ENCODE measurements around the gene C10orf67.
"Not testable (repeated sequence)": the region's sequence is repeated elsewhere in the genome, so short reads cannot be mapped to it uniquely, and the experiment has no call there.

C10orf67 gene

DNA sequence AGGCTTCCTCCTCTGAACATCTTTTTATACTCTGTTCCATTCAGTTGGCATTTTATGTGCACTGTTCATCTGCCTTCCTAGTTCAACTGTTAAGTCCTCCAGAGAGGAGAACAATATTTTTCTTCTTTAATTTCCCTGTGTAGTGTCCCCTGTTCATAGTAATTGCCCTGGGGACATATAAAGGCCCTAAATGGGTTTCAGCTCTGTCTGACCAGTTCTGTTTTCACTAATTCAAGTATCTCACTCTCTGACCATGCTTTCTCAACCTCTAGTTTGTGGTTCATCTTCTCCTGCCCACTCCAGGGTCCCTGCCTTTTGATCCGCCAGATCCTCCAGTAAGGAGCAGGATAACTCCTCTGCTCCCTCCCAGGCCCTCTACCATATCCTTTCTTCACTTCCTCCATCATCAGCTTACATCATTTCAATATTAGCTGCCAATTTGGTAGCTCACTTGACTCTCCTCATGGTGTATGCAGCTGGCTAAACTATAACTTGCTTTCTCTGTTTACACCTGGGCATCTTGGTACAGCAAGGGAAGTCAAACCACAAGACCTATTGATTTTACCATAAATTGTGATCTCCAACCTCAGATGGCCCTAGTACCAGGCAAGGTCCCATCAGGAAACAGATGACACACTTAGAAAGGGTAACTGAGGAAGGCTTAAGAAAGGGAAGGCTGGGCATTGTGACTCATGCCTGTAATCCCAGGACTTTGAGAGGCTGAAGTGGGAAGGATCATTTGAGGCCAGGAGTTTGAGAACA is 17.7 kb upstream of the C10orf67 start:
- no peak for DNase-seq

- no peak for DNase-seq
These were observed 17.1 kb upstream of the C10orf67 start for GRCh38 chr10:23361665-23362064.

DNA sequence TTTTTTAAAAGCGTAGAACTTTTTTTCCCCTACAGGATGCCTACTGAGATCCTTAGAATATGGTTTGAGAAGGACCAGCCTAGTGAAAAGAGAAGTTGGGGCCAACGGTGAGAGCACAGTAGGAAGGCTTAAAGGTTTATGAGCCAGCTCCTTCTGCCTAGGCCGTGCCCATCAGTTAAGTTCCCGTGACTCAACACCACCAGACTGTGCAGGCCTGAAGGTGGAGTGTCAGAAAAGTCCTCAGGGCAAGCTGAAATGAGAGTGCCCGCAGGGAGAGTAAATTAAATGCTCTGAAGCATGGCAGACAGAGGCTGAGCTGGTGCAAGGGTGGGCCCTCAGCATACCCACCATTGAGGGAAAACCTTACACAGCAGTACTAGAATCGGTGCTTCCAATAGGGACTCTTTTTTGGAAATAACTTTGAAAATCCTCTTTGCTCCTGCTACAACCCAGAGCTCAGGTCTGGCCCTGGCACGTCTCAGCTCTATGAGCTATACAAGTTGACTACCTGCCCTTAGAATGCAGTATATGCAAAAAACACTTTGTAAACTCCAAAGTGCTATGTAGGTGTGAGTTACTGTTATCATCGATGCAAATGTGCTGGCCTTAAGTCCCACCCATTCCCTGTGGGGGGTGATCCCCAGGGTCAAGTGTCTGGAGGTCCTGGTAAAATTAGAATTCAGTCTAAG is 15.2 kb upstream of the C10orf67 start:
- no peak for DNase-seq

GRCh38 chr10:23358357-23358756 is 13.8 kb upstream of the C10orf67 start:
- no peak for DNase-seq

- DNase-seq: no peak
These were observed 10.2 kb upstream of the C10orf67 start for GRCh38 chr10:23354630-23355279.

- DNase-seq: no peak
These were observed 7.4 kb upstream of the C10orf67 start for GRCh38 chr10:23351926-23352519.

DNA sequence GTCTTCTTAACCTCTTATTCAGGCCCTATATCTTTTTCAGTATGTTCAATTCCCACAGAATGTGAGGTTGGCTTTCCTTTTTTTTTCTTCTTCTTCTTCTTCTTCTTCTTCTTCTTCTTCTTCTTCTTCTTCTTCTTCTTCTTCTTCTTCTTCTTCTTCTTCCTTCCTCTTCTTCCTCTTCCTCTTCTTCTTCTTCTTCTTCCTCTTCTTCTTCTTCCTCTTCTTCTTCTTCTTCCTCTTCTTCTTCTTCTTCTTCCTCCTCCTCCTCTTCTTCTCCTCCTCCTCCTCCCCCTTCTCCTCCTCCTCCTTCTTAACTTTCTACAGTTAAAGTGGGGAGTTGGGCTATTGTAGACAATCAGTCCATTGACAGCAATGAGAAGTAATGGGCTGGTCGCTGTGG is 6.1 kb upstream of the C10orf67 start:
- DNase-seq: not testable (repeated sequence)

GRCh38 chr10:23345861-23346260 is 1.3 kb upstream of the C10orf67 start:
- peak; percentile 64 for DNase-seq

GRCh38 chr10:23343591-23344240 is 881 bp downstream of the C10orf67 start:
- DNase-seq: no peak

DNA sequence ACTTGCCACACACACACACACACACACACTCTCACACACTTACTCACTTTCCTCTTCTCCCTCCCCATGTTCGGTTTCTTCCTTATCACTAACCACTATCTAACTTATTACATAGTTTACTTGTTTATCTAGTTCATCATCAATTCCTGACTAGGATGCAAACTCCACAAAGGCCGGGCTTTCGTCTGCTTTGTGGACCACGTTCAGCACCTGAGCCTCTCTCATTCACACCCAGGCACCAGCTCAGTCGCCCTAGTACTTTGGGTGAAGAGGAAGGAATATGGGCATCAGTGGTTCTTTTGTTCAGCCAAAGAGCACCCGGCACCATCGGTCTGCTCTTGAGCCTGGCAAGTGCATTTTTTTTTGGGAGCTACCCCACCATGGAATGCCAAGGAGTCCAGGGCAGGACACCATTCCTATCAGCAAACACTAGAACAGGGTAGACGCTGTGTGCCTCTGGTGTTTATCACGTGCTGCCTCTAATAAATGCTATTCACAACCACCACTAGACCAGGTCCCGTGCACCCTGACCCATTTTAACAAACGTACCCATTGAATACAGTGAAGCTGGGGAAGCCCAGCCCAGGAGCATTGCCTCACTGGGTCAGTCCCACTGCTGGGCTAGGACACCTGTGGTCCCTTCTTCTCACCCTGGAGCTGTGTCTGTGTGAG is 2.2 kb downstream of the C10orf67 start:
- no peak for DNase-seq

- no peak for DNase-seq
These were observed 3.6 kb downstream of the C10orf67 start for GRCh38 chr10:23341004-23341403.

DNA sequence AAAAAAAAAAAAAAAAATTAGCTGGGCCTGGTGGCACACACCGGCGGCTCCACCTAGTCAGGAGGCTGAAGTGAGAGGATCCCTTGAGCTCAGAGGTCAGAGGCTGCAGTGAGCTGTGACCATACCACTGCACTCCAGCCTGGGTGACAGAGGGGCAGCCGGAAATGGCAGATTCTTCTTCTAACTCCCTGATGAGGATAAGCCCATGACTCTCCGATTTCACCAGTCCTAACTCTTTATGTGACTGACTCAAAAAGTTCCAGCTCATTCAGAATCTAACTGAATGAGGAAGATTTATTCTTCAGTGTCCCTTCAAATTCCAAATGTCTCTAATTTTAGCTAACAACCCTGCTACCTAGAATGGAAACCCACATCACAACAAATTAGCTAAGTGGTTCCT is 4.2 kb downstream of the C10orf67 start:
- DNase-seq: no peak

DNA sequence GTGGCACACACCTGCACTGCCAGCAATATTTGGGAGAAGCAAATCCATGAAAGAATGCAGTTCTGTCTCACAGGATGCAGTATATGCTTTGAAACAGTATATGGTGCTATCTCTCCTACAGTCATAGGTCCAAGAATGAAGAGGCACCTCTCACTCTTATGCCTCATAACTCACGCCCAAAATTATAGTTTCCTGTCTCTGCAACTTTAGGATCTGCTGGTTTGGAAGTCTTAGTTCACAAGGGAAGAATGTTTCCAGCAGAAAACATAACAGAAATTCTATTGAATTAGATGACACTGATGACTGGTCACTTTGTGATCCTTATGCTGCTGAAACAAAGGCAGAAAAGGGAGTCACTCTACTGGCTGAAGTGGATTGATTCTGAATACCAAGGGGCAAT is 5.7 kb downstream of the C10orf67 start:
- no peak for DNase-seq

GRCh38 chr10:23338155-23338828 is 6.3 kb downstream of the C10orf67 start:
- DNase-seq: no peak

GRCh38 chr10:23337616-23338015 is 7.0 kb downstream of the C10orf67 start:
- no peak for DNase-seq

GRCh38 chr10:23331567-23332301 is 12.9 kb downstream of the C10orf67 start:
- DNase-seq: no peak

DNA sequence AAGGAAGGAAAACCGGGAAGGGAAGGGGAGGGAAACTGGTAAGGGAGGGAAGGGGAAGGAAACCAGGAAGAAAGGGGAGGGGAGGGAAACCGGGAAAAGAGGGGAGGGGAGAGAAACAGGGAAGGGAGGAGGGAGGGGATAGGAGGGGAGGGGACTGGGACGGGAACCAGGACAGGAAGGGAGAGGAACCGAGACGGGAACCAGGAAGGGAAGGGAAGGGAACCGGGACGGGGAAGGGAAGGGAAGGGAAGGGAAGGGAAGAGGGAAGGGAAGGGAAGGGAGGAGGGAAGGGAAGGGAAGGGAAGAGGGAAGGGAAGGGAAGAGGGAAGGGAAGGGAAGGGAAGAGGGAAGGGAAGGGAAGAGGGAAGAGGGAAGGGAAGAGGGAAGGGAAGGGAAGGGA is 13.6 kb downstream of the C10orf67 start:
- DNase-seq: peak; percentile 15

DNA sequence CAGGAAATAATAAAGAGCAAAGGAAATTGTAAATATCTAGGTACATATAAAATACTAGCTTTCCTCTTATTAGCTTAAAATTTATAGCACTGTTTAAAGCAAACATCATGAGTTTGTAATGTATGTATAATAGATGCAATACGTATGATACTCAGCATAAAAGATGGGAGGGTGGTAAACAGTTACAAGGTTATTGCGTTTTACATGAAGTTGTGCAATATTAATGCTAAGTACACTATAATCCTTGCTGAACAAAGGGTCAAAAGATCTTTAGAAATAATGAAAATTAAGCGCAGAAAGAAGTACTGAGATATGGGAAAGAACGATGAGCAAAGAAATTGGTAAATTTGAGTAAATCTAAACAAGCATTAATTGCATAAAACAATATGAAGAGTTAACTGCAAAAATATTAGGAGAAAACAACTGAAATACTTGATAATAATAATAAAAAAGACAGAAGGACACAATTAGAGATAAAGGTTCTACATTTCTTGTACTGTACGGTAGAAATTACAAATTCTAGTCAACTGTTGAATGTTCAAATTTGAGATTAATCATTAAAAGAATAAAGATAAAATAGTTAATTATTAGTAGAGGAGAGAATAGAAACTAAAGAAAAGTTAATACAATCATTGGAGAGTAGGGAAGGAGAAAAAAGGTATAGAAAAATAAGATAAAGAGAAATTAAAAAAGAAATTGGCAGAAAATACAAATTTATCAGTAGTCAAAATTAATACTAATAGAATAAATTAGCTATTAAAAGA is 17.9 kb downstream of the C10orf67 start:
- DNase-seq: no peak

GRCh38 chr10:23325132-23325531 is 19.5 kb downstream of the C10orf67 start:
- DNase-seq: no peak

GRCh38 chr10:23324351-23324750 is 20.2 kb downstream of the C10orf67 start:
- DNase-seq: no peak

Measured in eye (tissue), 1 donor.